SK-N-SH treated with all-trans-retinoic acid at 6 μM for 48 hours (cell line): Measurements from ENCODE around the gene CFAP65.

Source experiments
- ATAC-seq: fragments of 200-7000 bp; cut with Tn5 transposase; 3 replicates; pipeline ENCODE4 v1.9.1; 2020; ENCODE audit warnings: mild to moderate bottlenecking, moderate library complexity
- ARNTL ChIP-seq: fragments of 450-650 bp; formaldehyde crosslinking; IDR thresholded peaks from 2 replicates; pipeline ENCODE4 v1.5.0; 2020; ENCODE audit warnings: low read depth, mild to moderate bottlenecking, moderate library complexity, borderline replicate concordance
- BACH2 ChIP-seq: fragments of 250-450 bp; sonication (Bioruptor Pico); IDR thresholded peaks from 2 replicates; pipeline ENCODE4 v1.9.0; 2021; ENCODE audit warnings: mild to moderate bottlenecking, borderline replicate concordance
- CREB5 ChIP-seq: fragments of 250-450 bp; sonication (Bioruptor Pico); IDR thresholded peaks from 2 replicates; pipeline ENCODE4 v1.5.1; 2020; ENCODE audit warnings: low read depth, mild to moderate bottlenecking, moderate library complexity
- CSRNP3 ChIP-seq: fragments of 250-450 bp; sonication (Bioruptor Pico); IDR thresholded peaks from 2 replicates; pipeline ENCODE4 v1.5.1; 2021; ENCODE audit warnings: mild to moderate bottlenecking, moderate library complexity
- ESRRG ChIP-seq: fragments of 250-450 bp; sonication (Bioruptor Pico); IDR thresholded peaks from 2 replicates; pipeline ENCODE4 v1.6.1; 2021; ENCODE audit warnings: mild to moderate bottlenecking
- GLIS3 ChIP-seq: fragments of 250-450 bp; sonication (Bioruptor Pico); IDR thresholded peaks from 2 replicates; pipeline ENCODE4 v1.5.0; 2020; ENCODE audit warnings: mild to moderate bottlenecking, moderate library complexity
- ISL1 ChIP-seq: fragments of 250-450 bp; sonication (Bioruptor Pico); IDR thresholded peaks from 2 replicates; pipeline ENCODE4 v2.1.2; 2022; ENCODE audit warnings: mild to moderate bottlenecking, moderate library complexity
- PATZ1 ChIP-seq: fragments of 250-450 bp; sonication (Bioruptor Pico); IDR thresholded peaks from 2 replicates; pipeline ENCODE4 v1.8.0; 2020; ENCODE audit warnings: mild to moderate bottlenecking, moderate library complexity, borderline replicate concordance
- POU6F1 ChIP-seq: fragments of 250-450 bp; sonication (Bioruptor Pico); IDR thresholded peaks from 2 replicates; pipeline ENCODE4 v1.8.0; 2021; ENCODE audit warnings: low read depth, mild to moderate bottlenecking, moderate library complexity, borderline replicate concordance
- PPARA ChIP-seq: fragments of 250-450 bp; sonication (Bioruptor Pico); IDR thresholded peaks from 2 replicates; pipeline ENCODE4 v1.5.0; 2020; ENCODE audit warnings: mild to moderate bottlenecking, borderline replicate concordance
- RARB ChIP-seq: fragments of 250-450 bp; sonication (Bioruptor Pico); IDR thresholded peaks from 2 replicates; pipeline ENCODE4 v1.8.0; 2021; ENCODE audit warnings: mild to moderate bottlenecking, moderate library complexity
- SNAI2 ChIP-seq: fragments of 250-450 bp; sonication (Bioruptor Pico); IDR thresholded peaks from 2 replicates; pipeline ENCODE4 v1.5.0; 2020; ENCODE audit warnings: mild to moderate bottlenecking, moderate library complexity
- TCF4 ChIP-seq: fragments of 250-450 bp; sonication (Bioruptor Pico); IDR thresholded peaks from 2 replicates; pipeline ENCODE4 v1.8.0; 2021; ENCODE audit warnings: mild to moderate bottlenecking, moderate library complexity, borderline replicate concordance
- TOX ChIP-seq: fragments of 250-450 bp; sonication (Bioruptor Pico); IDR thresholded peaks from 2 replicates; pipeline ENCODE4 v1.8.0; 2021; ENCODE audit warnings: mild to moderate bottlenecking, moderate library complexity, borderline replicate concordance
- TSHZ2 ChIP-seq: fragments of 250-450 bp; sonication (Bioruptor Pico); IDR thresholded peaks from 2 replicates; pipeline ENCODE4 v1.5.0; 2020; ENCODE audit warnings: mild to moderate bottlenecking, moderate library complexity
- ZFP3 ChIP-seq: fragments of 250-450 bp; sonication (Bioruptor Pico); IDR thresholded peaks from 2 replicates; pipeline ENCODE4 v1.5.0; 2020; ENCODE audit warnings: mild to moderate bottlenecking, moderate library complexity
- ZFP30 ChIP-seq: fragments of 450-650 bp; formaldehyde crosslinking; IDR thresholded peaks from 2 replicates; pipeline ENCODE4 v1.5.0; 2022; ENCODE audit warnings: mild to moderate bottlenecking, moderate library complexity
- ZNF565 ChIP-seq: fragments of 450-650 bp; formaldehyde crosslinking; conservative IDR thresholded peaks from 2 replicates; pipeline ENCODE4 v1.5.0; 2020; ENCODE audit warnings: low read depth, mild to moderate bottlenecking, moderate library complexity
- ZNF8 ChIP-seq: fragments of 450-650 bp; formaldehyde crosslinking; IDR thresholded peaks from 2 replicates; pipeline ENCODE4 v1.5.0; 2020; ENCODE audit warnings: mild to moderate bottlenecking, moderate library complexity

CFAP65 gene

GRCh38 chr2:219060821-219061791 lies 19.8 kb upstream of the CFAP65 start, which contains the start of gene IHH:
IHH (minus strand) TSS chr2:219060921; CDS start chr2:219060467, 454 bp downstream.
- ATAC-seq, result no peak
- TF ChIP-seq GLIS3 (CRISPR knock-in tag) (no peak), RARB (CRISPR knock-in tag) (no peak), ZNF8 (CRISPR knock-in tag) (no peak), TCF4 (CRISPR knock-in tag) (no peak), ARNTL (CRISPR knock-in tag) (no peak), ZFP3 (CRISPR knock-in tag) (no peak), ZFP30 (CRISPR knock-in tag) (no peak), POU6F1 (CRISPR knock-in tag) (no peak)
- TF ChIP-seq, all 23 proteins: peak for 0

GRCh38 chr2:219059725-219060682 lies 18.7 kb upstream of the CFAP65 start:
- no peak for TF ChIP-seq ZNF8 (CRISPR knock-in tag)
- TF ChIP-seq CSRNP3 (CRISPR knock-in tag), result no peak
- no peak for TF ChIP-seq GLIS3 (CRISPR knock-in tag)
- no peak for TF ChIP-seq SNAI2 (CRISPR knock-in tag)
- TF ChIP-seq PPARA, result no peak
- no peak for TF ChIP-seq ISL1 (CRISPR knock-in tag)
- no peak for TF ChIP-seq BACH2 (CRISPR knock-in tag)
- no peak for TF ChIP-seq TSHZ2 (CRISPR knock-in tag)
- no peak for TF ChIP-seq ZFP30 (CRISPR knock-in tag)
- ATAC-seq, result peak; percentile 9; the same call in 1 of the 3 replicates

- ATAC-seq, result peak; percentile 11; the same call in 2 of the 3 replicates
- TF ChIP-seq ZFP3 (CRISPR knock-in tag) (no peak), ISL1 (CRISPR knock-in tag) (no peak), ZFP30 (CRISPR knock-in tag) (no peak), ESRRG (CRISPR knock-in tag) (no peak), CREB5 (CRISPR knock-in tag) (no peak), GLIS3 (CRISPR knock-in tag) (no peak), SNAI2 (CRISPR knock-in tag) (no peak), CSRNP3 (CRISPR knock-in tag) (no peak), ARNTL (CRISPR knock-in tag) (no peak), ZNF8 (CRISPR knock-in tag) (no peak), RARB (CRISPR knock-in tag) (no peak), TOX (CRISPR knock-in tag) (no peak), ZNF565 (no peak), POU6F1 (CRISPR knock-in tag) (no peak), PATZ1 (no peak)
Observed at GRCh38 chr2:219059375-219059724, 18.0 kb upstream of the CFAP65 start.
